ENCODE data around the gene TIAM2. TPM values are rescaled to one million over a fixed set of nuclear protein-coding genes. Genes with fewer than 3 reads are reported as not detected.

TIAM2 gene
- total RNA-seq, 1 donor from 2014 or later, result 2.4 TPM

DNA sequence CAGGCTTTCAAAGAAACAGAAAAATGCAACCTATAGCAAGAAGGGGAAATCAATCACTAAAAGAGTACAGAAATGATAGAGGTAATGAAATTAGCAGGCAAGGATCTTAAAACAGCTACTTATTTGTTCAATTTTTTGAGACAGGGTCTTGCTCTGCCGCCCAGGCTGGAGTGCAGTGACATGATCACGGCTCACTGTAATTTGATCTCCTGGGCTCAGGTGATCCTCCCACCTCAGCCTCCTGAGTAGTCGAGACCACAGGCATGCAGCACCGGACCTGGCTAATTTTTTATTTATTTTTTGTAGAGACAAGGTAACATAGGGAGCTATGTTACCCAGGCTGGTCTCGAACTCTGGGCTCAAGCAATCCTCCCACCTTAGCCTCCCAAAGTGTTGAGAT, 297.6 kb downstream of the TIAM2 start:
- TF ChIP-seq CTCF (IDR thresholded peaks at IDR 0.05; ENCODE audit: insufficient read depth, low read length, severe bottlenecking), result no peak
- H3K4me3 ChIP-seq (ENCODE audit: low read depth, low read length), result no peak overlapping the region
- no peak for FAIRE-seq
- H3K27me3 ChIP-seq (ENCODE audit: control insufficient read depth, insufficient read depth, low read length), result no peaks in the 10 kb centered on the region
- no peak for DNase-seq (ENCODE audit: low read depth)
- peaks cover 6% of the 10 kb centered on the region for H3K36me3 ChIP-seq (ENCODE audit: control insufficient read depth, insufficient read depth, low read length)

- Histone ChIP-seq H3K4me3 (ENCODE audit: low read depth, low read length) (no peak overlapping the region), H3K36me3 (ENCODE audit: control insufficient read depth, insufficient read depth, low read length) (peaks cover 4% of the 10 kb centered on the region), H3K27me3 (ENCODE audit: control insufficient read depth, insufficient read depth, low read length) (no peaks in the 10 kb centered on the region)
- no peak for DNase-seq (ENCODE audit: low read depth)
- no peak for FAIRE-seq
- no peak for TF ChIP-seq CTCF (IDR thresholded peaks at IDR 0.05; ENCODE audit: insufficient read depth, low read length, severe bottlenecking)
Measured at GRCh38 chr6:155297669-155298068, 302.6 kb downstream of the TIAM2 start.

- FAIRE-seq (no peak), DNase-seq (ENCODE audit: low read depth) (no peak)
- peaks cover 2% of the 10 kb centered on the region for H3K36me3 ChIP-seq (ENCODE audit: control insufficient read depth, insufficient read depth, low read length)
- no peaks in the 10 kb centered on the region for H3K27me3 ChIP-seq (ENCODE audit: control insufficient read depth, insufficient read depth, low read length)
- no peak overlapping the region for H3K4me3 ChIP-seq (ENCODE audit: low read depth, low read length)
- TF ChIP-seq CTCF (IDR thresholded peaks at IDR 0.05; ENCODE audit: insufficient read depth, low read length, severe bottlenecking), result no peak
Measured at GRCh38 chr6:155301867-155302266, 306.8 kb downstream of the TIAM2 start.

- DNase-seq (ENCODE audit: low read depth) (peak; percentile 54), FAIRE-seq (no peak)
- no peaks in the 10 kb centered on the region for H3K27me3 ChIP-seq (ENCODE audit: control insufficient read depth, insufficient read depth, low read length)
- H3K4me3 ChIP-seq (ENCODE audit: low read depth, low read length), result no peak overlapping the region
- H3K36me3 ChIP-seq (ENCODE audit: control insufficient read depth, insufficient read depth, low read length), result peaks cover 2% of the 10 kb centered on the region
- TF ChIP-seq CTCF (IDR thresholded peaks at IDR 0.05; ENCODE audit: insufficient read depth, low read length, severe bottlenecking), result no peak
Measured at GRCh38 chr6:155303361-155303870, 308.3 kb downstream of the TIAM2 start.

DNA sequence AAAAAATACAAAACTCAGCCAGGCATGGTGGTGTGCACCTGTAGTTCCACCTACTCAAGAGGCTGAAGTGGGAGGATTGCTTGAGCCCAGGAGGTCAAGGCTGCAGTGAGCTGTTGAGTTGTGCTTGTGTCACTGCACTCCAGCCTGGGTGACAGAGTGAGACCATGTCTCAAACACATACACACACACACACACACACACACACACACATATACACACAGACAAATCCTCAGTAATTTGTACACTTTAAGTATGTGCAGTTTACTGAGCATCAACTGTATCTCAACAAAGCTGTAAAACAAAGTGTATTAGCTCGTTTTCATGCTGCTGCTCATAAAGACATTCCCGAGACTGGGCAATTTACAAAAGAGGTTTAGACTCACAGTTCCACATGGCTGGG, 311.8 kb downstream of the TIAM2 start:
- Histone ChIP-seq H3K27me3 (ENCODE audit: control insufficient read depth, insufficient read depth, low read length) (no peaks in the 10 kb centered on the region), H3K36me3 (ENCODE audit: control insufficient read depth, insufficient read depth, low read length) (peaks cover 5% of the 10 kb centered on the region), H3K4me3 (ENCODE audit: low read depth, low read length) (no peak overlapping the region)
- no peak for FAIRE-seq
- TF ChIP-seq CTCF (IDR thresholded peaks at IDR 0.05; ENCODE audit: insufficient read depth, low read length, severe bottlenecking), result no peak
- DNase-seq (ENCODE audit: low read depth), result no peak
